GM20000 (cell line): ENCODE data around the gene SLC8A1.

ENCODE experiments used
- DNase-seq: peaks from one replicate; pipeline ENCODE4 v3.0.0; 2012; ENCODE audit warnings: low spot score
- TF ChIP-seq, protein P1 (sequence below): IDR thresholded peaks from 2 replicates; pipeline ENCODE4 v1.5.1; 2012; ENCODE audit warnings: mild to moderate bottlenecking, control low read depth; ENCODE audit errors: extremely low read depth, missing control alignments

The SLC8A1 gene

DNA sequence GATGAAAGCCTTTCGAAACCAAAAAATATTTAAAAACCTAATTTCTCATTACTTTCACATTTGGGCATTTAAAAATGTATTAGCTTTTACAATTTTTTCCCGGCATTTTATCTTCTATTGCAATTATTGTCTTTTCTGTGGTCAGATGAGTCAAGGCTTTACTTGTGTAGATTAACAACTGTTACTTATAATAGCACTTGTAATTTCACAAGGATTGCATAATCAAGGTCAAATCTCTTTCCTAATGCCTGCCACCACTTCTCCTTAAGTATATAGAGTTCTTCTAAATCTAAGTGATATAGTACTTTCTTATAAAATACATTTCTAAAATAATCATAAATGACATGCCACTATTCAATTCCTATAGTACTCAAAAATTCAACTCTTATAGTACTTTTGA lies 67.2 kb downstream of the SLC8A1 start:
- no peak for DNase-seq
- TF ChIP-seq, protein P1, sequence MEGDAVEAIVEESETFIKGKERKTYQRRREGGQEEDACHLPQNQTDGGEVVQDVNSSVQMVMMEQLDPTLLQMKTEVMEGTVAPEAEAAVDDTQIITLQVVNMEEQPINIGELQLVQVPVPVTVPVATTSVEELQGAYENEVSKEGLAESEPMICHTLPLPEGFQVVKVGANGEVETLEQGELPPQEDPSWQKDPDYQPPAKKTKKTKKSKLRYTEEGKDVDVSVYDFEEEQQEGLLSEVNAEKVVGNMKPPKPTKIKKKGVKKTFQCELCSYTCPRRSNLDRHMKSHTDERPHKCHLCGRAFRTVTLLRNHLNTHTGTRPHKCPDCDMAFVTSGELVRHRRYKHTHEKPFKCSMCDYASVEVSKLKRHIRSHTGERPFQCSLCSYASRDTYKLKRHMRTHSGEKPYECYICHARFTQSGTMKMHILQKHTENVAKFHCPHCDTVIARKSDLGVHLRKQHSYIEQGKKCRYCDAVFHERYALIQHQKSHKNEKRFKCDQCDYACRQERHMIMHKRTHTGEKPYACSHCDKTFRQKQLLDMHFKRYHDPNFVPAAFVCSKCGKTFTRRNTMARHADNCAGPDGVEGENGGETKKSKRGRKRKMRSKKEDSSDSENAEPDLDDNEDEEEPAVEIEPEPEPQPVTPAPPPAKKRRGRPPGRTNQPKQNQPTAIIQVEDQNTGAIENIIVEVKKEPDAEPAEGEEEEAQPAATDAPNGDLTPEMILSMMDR, result no peak

DNA sequence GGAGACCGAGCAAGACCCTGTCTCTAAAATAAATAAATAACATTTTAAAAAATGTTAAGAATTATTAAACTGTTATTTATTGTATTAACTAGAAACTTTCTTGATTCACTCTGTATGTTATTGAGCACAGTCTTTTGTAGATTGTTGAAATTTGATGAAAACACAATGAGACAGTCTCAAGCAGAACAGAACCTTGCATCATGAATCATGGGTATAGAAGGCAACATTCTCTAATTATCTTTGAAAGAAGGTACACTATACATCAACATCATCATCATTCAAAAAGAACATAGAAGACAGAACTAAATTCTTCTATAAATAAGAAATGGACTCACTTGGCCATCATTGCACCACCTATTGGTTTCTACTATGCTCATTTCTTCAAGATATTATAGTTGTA lies 67.7 kb downstream of the SLC8A1 start:
- no peak for DNase-seq
- TF ChIP-seq, protein P1, result no peak

DNA sequence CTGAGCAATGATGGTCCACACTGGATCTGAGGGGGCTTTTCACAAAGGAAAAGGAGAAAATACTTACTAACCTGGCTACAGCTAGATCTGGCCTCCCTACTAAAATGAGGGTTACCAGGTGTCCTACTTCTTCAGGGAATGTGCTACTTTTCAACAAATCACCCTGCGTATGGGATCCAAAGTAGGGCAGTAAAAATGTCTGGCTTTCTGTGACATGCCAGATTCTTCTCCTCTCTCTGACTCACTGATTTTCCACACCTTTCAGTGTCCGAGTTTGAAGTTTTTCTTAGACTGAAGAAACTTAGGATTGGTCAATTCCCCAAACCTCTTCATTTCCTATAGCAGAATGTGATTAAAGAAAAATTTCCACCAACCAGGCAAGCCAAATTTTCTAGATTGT lies 71.2 kb downstream of the SLC8A1 start:
- DNase-seq, result no peak
- TF ChIP-seq, protein P1, result no peak

DNA sequence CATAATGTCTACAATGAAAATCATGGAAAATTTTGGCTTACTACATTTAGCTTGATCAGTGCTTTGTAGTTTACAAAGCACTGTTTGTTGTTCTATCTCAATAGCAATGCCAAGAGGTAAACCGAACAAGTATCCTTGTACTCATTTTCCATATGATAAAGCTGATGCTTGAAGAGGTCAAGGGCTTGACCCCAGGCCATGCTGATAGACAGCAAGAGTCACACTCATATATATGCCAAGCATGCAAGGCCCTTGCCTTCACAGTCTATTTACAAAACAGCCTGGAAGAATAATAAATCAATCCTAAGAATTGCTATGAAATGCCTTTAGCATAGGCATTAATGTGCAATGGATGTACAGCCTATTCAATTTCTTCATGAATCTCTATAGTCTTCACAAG lies 71.8 kb downstream of the SLC8A1 start:
- DNase-seq, result no peak
- TF ChIP-seq, protein P1, result no peak

DNA sequence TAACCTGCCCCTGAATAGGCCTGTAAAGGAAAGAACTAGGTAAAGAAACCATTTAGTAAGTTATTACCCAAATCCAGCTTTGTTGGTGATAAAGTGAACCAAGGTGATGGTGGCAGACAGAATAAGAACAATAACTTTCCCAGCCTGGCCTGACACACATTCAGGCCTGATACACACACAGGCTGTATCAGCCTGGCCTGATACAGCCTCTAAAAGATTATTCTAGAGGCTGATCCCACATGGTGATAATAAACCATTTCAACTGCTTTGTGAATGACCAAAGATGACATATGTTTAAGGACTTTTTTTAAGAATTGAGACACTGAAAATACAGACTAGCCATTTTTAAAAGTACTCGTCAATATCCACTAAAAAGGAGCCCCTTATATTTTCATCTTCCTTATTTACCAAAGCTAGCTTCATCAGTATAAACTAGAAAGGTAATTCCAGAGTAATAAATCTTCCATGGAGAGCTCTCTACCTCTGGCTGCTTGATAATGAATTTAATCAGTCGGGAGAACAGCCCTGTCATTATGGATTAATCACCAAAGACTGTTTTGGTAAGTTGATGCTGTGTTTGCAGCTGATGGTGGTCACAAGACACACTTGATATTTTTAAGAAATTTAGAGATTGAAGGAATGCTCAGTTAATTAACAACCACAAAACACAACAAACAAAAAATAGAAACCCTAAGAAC lies 77.2 kb downstream of the SLC8A1 start:
- TF ChIP-seq, protein P1, result no peak
- DNase-seq, result no peak

DNA sequence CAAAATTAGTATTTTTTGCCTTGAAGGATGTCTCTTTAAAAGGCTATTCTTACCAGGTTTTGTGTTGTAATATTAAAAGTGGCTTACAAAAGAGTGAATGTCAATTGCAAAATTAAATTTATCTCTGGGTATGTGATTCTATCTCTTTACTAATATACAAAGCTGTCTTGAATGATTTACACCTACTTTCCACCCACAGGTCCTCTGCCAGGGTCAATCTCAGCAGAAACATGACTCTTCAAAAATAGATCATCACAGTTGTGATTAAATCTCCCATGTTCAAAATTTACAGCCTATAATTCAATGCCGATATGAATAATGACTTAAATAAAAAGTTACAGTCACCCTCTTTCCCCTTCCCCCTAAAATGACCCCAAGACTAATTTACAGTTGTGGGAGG lies 78.8 kb downstream of the SLC8A1 start:
- TF ChIP-seq, protein P1, result no peak
- DNase-seq, result no peak

DNA sequence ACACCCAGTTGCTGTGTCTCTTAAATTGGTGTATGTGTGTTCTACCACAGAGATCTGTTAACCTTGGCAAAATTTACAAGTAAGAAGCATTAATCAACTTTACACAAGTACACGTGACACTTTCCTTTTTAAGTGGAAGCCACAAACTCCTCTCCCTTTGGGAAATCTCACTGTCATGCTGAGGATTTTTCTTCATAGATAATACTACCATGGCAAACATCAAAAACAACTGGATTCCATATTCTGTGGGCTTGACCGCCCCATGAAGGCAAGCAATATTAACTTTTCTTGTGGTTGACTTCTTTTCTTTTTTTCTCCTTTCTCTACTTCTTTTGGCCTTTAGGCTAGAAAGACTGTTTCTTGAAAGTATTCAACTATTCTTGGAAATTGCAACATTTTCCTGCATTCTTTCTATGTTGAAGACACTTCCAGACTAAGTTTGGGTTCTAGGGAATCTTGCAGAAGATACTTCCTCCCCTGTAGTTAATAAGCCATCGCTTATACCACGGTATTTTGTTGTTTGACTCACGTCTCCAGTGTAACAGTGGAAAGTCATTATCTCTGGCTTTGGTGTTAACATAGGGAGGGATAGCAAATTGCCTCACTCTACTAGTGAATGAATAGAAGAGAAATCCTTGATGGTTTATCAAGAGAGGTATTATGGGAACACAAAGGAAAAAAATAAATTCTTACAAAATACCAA lies 79.5 kb downstream of the SLC8A1 start:
- no peak for DNase-seq
- TF ChIP-seq, protein P1, result no peak
